Neural progenitor cell (in vitro differentiated cells): Measurements from ENCODE around the gene ARHGEF6. TPM values are rescaled to one million over a fixed set of nuclear protein-coding genes. Genes with fewer than 3 reads are reported as not detected.

Experiments used
- DNase-seq: peaks from one replicate; pipeline ENCODE4 v3.0.0-alpha.2; 2016; ENCODE audit warnings: low spot score
- H2AFZ ChIP-seq: fragments of 200-600 bp; sonication (generic); replicated peaks from 2 replicates; pipeline ENCODE4 v1.6.1; 2016; ENCODE audit warnings: antibody characterized with exemption
- H3F3A ChIP-seq: fragments of 200-600 bp; sonication (generic); 2 replicates; pipeline ENCODE4 v1.6.1; 2016; ENCODE audit warnings: antibody characterized with exemption, low read depth
- H3K27ac ChIP-seq: fragments of 200-600 bp; sonication (generic); 2 replicates; pipeline ENCODE4 v1.5.1; 2016; ENCODE audit warnings: mild to moderate bottlenecking
- H3K27me3 ChIP-seq: fragments of 200-600 bp; sonication (generic); 2 replicates; pipeline ENCODE4 v1.6.1; 2016; ENCODE audit warnings: mild to moderate bottlenecking, moderate library complexity
- H3K36me3 ChIP-seq: fragments of 200-600 bp; sonication (generic); 2 replicates; pipeline ENCODE4 v1.5.1; 2016
- H3K4me1 ChIP-seq: fragments of 200-600 bp; sonication (generic); 2 replicates; pipeline ENCODE4 v1.6.1; 2016; ENCODE audit warnings: mixed run types
- H3K4me2 ChIP-seq: fragments of 200-600 bp; sonication (generic); 2 replicates; pipeline ENCODE4 v1.6.1; 2016
- H3K4me3 ChIP-seq: fragments of 200-600 bp; sonication (generic); 2 replicates; pipeline ENCODE4 v1.5.1; 2016
- H3K79me2 ChIP-seq: fragments of 200-600 bp; sonication (generic); 2 replicates; pipeline ENCODE4 v1.6.1; 2016; ENCODE audit warnings: low read depth
- H3K9ac ChIP-seq: fragments of 200-600 bp; sonication (generic); 2 replicates; pipeline ENCODE4 v1.6.1; 2016
- H3K9me3 ChIP-seq: fragments of 200-600 bp; sonication (generic); 2 replicates; pipeline ENCODE4 v1.5.1; 2016; ENCODE audit warnings: low read depth
- H4K20me1 ChIP-seq: fragments of 200-600 bp; sonication (generic); 2 replicates; pipeline ENCODE4 v1.6.1; 2016; ENCODE audit warnings: low read depth
- H3K27ac Mint-ChIP-seq: 3 replicates; pipeline ENCODE4 v1.8.0; 2021; ENCODE audit warnings: mixed read lengths
- H3K27me3 Mint-ChIP-seq: 2 replicates; pipeline ENCODE4 v1.8.0; 2022; ENCODE audit warnings: low read depth, mild to moderate bottlenecking, inconsistent platforms, moderate library complexity, mixed read lengths; ENCODE audit not compliant: insufficient read depth
- H3K36me3 Mint-ChIP-seq: 3 replicates; pipeline ENCODE4 v1.8.0; 2021; ENCODE audit warnings: mixed read lengths
- H3K4me1 Mint-ChIP-seq: 3 replicates; pipeline ENCODE4 v1.8.0; 2021; ENCODE audit warnings: mixed read lengths
- H3K4me3 Mint-ChIP-seq: 3 replicates; pipeline ENCODE4 v1.8.0; 2021; ENCODE audit warnings: mild to moderate bottlenecking, moderate library complexity, mixed read lengths
- H3K9me3 Mint-ChIP-seq: 3 replicates; pipeline ENCODE4 v1.8.0; 2020; ENCODE audit warnings: mixed read lengths
- CTCF ChIP-seq: fragments of 200-600 bp; sonication (generic); IDR thresholded peaks from 2 replicates; pipeline ENCODE4 v1.5.1; 2017; ENCODE audit warnings: antibody characterized with exemption, mild to moderate bottlenecking
- EZH2 ChIP-seq: fragments of 200-600 bp; sonication (generic); IDR thresholded peaks from 2 replicates; pipeline ENCODE4 v1.6.1; 2017; ENCODE audit warnings: antibody characterized with exemption, mild to moderate bottlenecking, moderate library complexity
- EZH2phosphoT487 ChIP-seq: fragments of 200-600 bp; sonication (generic); IDR thresholded peaks from 2 replicates; pipeline ENCODE4 v1.6.1; 2017; ENCODE audit warnings: antibody characterized with exemption
- total RNA-seq: library from RNA; depleted of rRNA; stranded (reverse); fragments of >200 nt; gene quantifications from 2 replicates; pipeline ENCODE4 v1.2.3, GENCODE V29; 2015; ENCODE audit warnings: low replicate concordance

Gene ARHGEF6
- total RNA-seq, 1 donor from 2014 or later: 3.2 TPM

DNA sequence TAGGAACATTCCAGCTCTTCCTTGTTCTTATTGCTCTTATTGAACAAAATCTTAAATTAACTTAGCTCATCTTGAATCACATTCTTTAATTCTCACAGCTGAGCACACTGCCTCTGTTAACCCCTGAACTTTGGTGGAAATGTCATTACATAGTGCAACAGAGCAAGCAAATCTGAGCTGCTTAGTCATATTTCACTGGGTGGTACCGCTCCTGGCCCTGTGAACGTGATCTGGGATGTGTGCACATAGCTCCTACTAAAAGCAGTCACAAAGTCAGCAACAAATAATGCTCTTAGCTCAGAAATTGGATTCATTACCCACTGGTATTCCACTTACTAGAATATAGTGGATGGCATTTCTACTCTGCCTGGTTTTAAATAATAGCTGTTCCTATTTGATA is 27.9 kb downstream of the ARHGEF6 start:
- H3K9me3 Mint-ChIP-seq: peaks cover 5% of the 10 kb centered on the region

GRCh38 chrX:136752346-136752745 is 28.4 kb downstream of the ARHGEF6 start:
- H3K4me3 Mint-ChIP-seq: no peak overlapping the region

More for the DNA sequence above, 27.9 kb downstream of the ARHGEF6 start:
- no peak for TF ChIP-seq CTCF
- no peak for TF ChIP-seq EZH2phosphoT487
- no peak for TF ChIP-seq EZH2
- H3K79me2 ChIP-seq: no peaks in the 10 kb centered on the region
- H3K27ac Mint-ChIP-seq: no peak overlapping the region
- DNase-seq: no peak
- H3K4me1 ChIP-seq: no peaks in the 10 kb centered on the region
- H3K4me1 Mint-ChIP-seq: peaks cover 24% of the 10 kb centered on the region
- H3K4me3 ChIP-seq: no peak overlapping the region
- no peak overlapping the region for H3K27ac ChIP-seq
- no peak overlapping the region for H3K9ac ChIP-seq
- H3K36me3 ChIP-seq: no peaks in the 10 kb centered on the region
- no peaks in the 10 kb centered on the region for H3K36me3 Mint-ChIP-seq
- H3K4me3 Mint-ChIP-seq: no peak overlapping the region
- H3K4me2 ChIP-seq: no peak overlapping the region
- no peaks in the 10 kb centered on the region for H4K20me1 ChIP-seq
- no peaks in the 10 kb centered on the region for H3K27me3 ChIP-seq
- H2AFZ ChIP-seq: no peak overlapping the region
- H3F3A ChIP-seq: no peaks in the 10 kb centered on the region
- no peaks in the 10 kb centered on the region for H3K9me3 ChIP-seq
- H3K27me3 Mint-ChIP-seq: peaks cover 3% of the 10 kb centered on the region

GRCh38 chrX:136750364-136750763 is 30.4 kb downstream of the ARHGEF6 start:
- H3K36me3 Mint-ChIP-seq: no peaks in the 10 kb centered on the region
- H3K4me1 Mint-ChIP-seq: peaks cover 24% of the 10 kb centered on the region
- Histone ChIP-seq H3K79me2 (no peaks in the 10 kb centered on the region), H3K27me3 (no peaks in the 10 kb centered on the region), H4K20me1 (no peaks in the 10 kb centered on the region), H3K4me1 (no peaks in the 10 kb centered on the region), H3K27ac (no peak overlapping the region), H2AFZ (no peak overlapping the region), H3K4me2 (no peak overlapping the region), H3K4me3 (no peak overlapping the region), H3K9ac (no peak overlapping the region), H3F3A (no peaks in the 10 kb centered on the region), H3K36me3 (no peaks in the 10 kb centered on the region), H3K9me3 (no peaks in the 10 kb centered on the region)
- no peaks in the 10 kb centered on the region for H3K9me3 Mint-ChIP-seq
- DNase-seq: no peak
- TF ChIP-seq CTCF (no peak), EZH2 (no peak), EZH2phosphoT487 (no peak)
- H3K4me3 Mint-ChIP-seq: no peak overlapping the region
- peaks cover 3% of the 10 kb centered on the region for H3K27me3 Mint-ChIP-seq
- H3K27ac Mint-ChIP-seq: no peak overlapping the region

More at GRCh38 chrX:136752346-136752745, 28.4 kb downstream of the ARHGEF6 start:
- Mint-ChIP-seq H3K36me3 (no peaks in the 10 kb centered on the region), H3K9me3 (peaks cover 2% of the 10 kb centered on the region), H3K27me3 (peaks cover 3% of the 10 kb centered on the region), H3K27ac (no peak overlapping the region), H3K4me1 (peaks cover 24% of the 10 kb centered on the region)
- Histone ChIP-seq H3K79me2 (no peaks in the 10 kb centered on the region), H3K9ac (no peak overlapping the region), H3K9me3 (no peaks in the 10 kb centered on the region), H2AFZ (no peak overlapping the region), H3K4me2 (no peak overlapping the region), H3K4me3 (no peak overlapping the region), H3K27me3 (no peaks in the 10 kb centered on the region), H3K36me3 (no peaks in the 10 kb centered on the region), H3F3A (no peaks in the 10 kb centered on the region), H3K4me1 (no peaks in the 10 kb centered on the region), H3K27ac (no peak overlapping the region), H4K20me1 (no peaks in the 10 kb centered on the region)
- no peak for DNase-seq
- TF ChIP-seq EZH2: no peak
- no peak for TF ChIP-seq EZH2phosphoT487
- TF ChIP-seq CTCF: no peak
